Keratinocyte (primary cell): ENCODE results near the gene BBS1. TPM values are rescaled to one million over a fixed set of nuclear protein-coding genes. Genes with fewer than 3 reads are reported as not detected.
"Not testable (repeated sequence)": the region's sequence is repeated elsewhere in the genome, so short reads cannot be mapped to it uniquely, and the experiment has no call there.

Experiments used
- DNase-seq: peaks from one replicate; pipeline ENCODE4 v3.0.0-alpha.2; 2011; ENCODE audit warnings: low read depth, missing footprints, low spot score
- FAIRE-seq: peaks from 2 replicates; lab custom pipeline; 2011; peaks lifted over from hg19 to GRCh38; lab: Jason Lieb, UNC
- H2AFZ ChIP-seq: 2 replicates; pipeline ENCODE4 v1.6.0; 2012; ENCODE audit warnings: low read length, control low read depth, inconsistent platforms; ENCODE audit not compliant: control insufficient read depth
- H3K27ac ChIP-seq: 2 replicates; pipeline ENCODE4 v1.5.1; 2011; ENCODE audit warnings: low read length; ENCODE audit not compliant: control insufficient read depth, insufficient read depth
- H3K27me3 ChIP-seq: 3 replicates; pipeline ENCODE4 v1.6.0; 2011; ENCODE audit warnings: low read length; ENCODE audit not compliant: control insufficient read depth, insufficient read depth; ENCODE audit errors: extremely low read depth
- H3K36me3 ChIP-seq, 2 experiments: 2 replicates in 1 of 2; 3 replicates in 1 of 2; pipeline ENCODE4 v1.5.1; 2011; ENCODE audit warnings: low read length in 2 of 2, mild to moderate bottlenecking in 1 of 2; ENCODE audit not compliant: control insufficient read depth in 2 of 2, insufficient read depth in 2 of 2; ENCODE audit errors: extremely low read depth in 1 of 2
- H3K4me1 ChIP-seq: 3 replicates; pipeline ENCODE4 v1.5.1; 2011; ENCODE audit warnings: low read length; ENCODE audit not compliant: control insufficient read depth, insufficient read depth; ENCODE audit errors: extremely low read depth
- H3K4me2 ChIP-seq: 3 replicates; pipeline ENCODE4 v1.6.0; 2011; ENCODE audit warnings: low read depth, low read length; ENCODE audit not compliant: control insufficient read depth, insufficient read depth; ENCODE audit errors: extremely low read depth
- H3K4me3 ChIP-seq, 3 experiments: fragments of 200-600 bp in 1 of 3; sonication (generic) in 1 of 3; 2 replicates in 2 of 3; 3 replicates in 1 of 3; pipeline ENCODE4 v1.5.1; 2011 to 2016; ENCODE audit warnings: low read length in 3 of 3, mild to moderate bottlenecking in 3 of 3, control low read depth in 2 of 3, inconsistent platforms in 1 of 3, low read depth in 1 of 3, mixed read lengths in 1 of 3, mixed run types in 1 of 3, moderate library complexity in 1 of 3; ENCODE audit not compliant: control insufficient read depth in 2 of 3, insufficient read depth in 2 of 3; ENCODE audit errors: extremely low read depth in 1 of 3
- H3K79me2 ChIP-seq: 2 replicates; pipeline ENCODE4 v1.6.0; 2012; ENCODE audit warnings: low read length; ENCODE audit not compliant: control insufficient read depth, insufficient read depth
- H3K9ac ChIP-seq: 3 replicates; pipeline ENCODE4 v1.6.0; 2011; ENCODE audit warnings: low read length; ENCODE audit not compliant: control insufficient read depth, insufficient read depth; ENCODE audit errors: extremely low read depth
- H3K9me1 ChIP-seq: 3 replicates; pipeline ENCODE4 v1.6.0; 2011; ENCODE audit warnings: low read length; ENCODE audit not compliant: control insufficient read depth, insufficient read depth; ENCODE audit errors: extremely low read depth
- H3K9me3 ChIP-seq: 2 replicates; pipeline ENCODE4 v1.5.1; 2012; ENCODE audit warnings: low read depth, low read length; ENCODE audit not compliant: control insufficient read depth
- H4K20me1 ChIP-seq: 3 replicates; pipeline ENCODE4 v1.6.0; 2011; ENCODE audit warnings: low read length; ENCODE audit not compliant: control insufficient read depth, insufficient read depth; ENCODE audit errors: extremely low read depth
- CTCF ChIP-seq, 3 experiments: IDR thresholded peaks in 1 of 3; conservative IDR thresholded peaks in 1 of 3; optimal IDR thresholded peaks in 1 of 3; 2 replicates in 2 of 3; 3 replicates in 1 of 3; pipeline versions ENCODE3 to v1.5.1; 2011; ENCODE audit warnings: low read length in 3 of 3, mild to moderate bottlenecking in 3 of 3, moderate library complexity in 2 of 3, control low read depth in 1 of 3, inconsistent platforms in 1 of 3; ENCODE audit not compliant: insufficient read depth in 2 of 3; ENCODE audit errors: extremely low read depth in 1 of 3
- EZH2 ChIP-seq: IDR thresholded peaks from one replicate; pipeline ENCODE4 v1.6.1; 2012; ENCODE audit warnings: inconsistent platforms, mild to moderate bottlenecking, low read length, moderate library complexity
- dilution Hi-C: fragments of 300-500 bp; cut with MboI; formaldehyde crosslinking; loops from one replicate; pipeline ENCODE4 v1.7.0; 2020; ENCODE audit warnings: low sequenced_read_pairs; ENCODE audit not compliant: extremely low pct_ligation_motif_present
- polyA plus RNA-seq, 5 experiments: library from polyadenylated mRNA; depleted of rRNA in 3 of 5; stranded (reverse) in 3 of 5; stranded (forward) in 1 of 5; unstranded in 1 of 5; fragments of >200 nt; gene quantifications; 1 replicate in 1 of 5; 2 replicates in 3 of 5; 3 replicates in 1 of 5; pipeline versions ENCODE4 v1.2.1 to v1.2.3, GENCODE V29; 2011 to 2012; ENCODE audit warnings: missing spikeins in 2 of 5, low read depth in 1 of 5, low replicate concordance in 1 of 5

Gene BBS1
- polyA plus RNA-seq, 1 donor (not counting 4 experiments of a cell fraction or from before 2014, with no cell fraction given), result 11.7 TPM

- dilution Hi-C loops, result no loop called here
- H3K27ac ChIP-seq, result no peak overlapping the region
These were observed 70.4 kb downstream of the BBS1 start for GRCh38 chr11:66580803-66581202.

GRCh38 chr11:66581261-66581660 is 70.8 kb downstream of the BBS1 start:
- H3K4me3 ChIP-seq, result no peak overlapping the region
- TF ChIP-seq EZH2, result no peak
- no peak for TF ChIP-seq CTCF (optimal IDR thresholded peaks at IDR 0.05 in 1 of 3, IDR thresholded peaks at IDR 0.05 in 1 of 3, conservative IDR thresholded peaks at IDR 0.05 in 1 of 3; ENCODE audit: extremely low read depth in 1 of 3, insufficient read depth in 2 of 3, low read length in 3 of 3)
- H4K20me1 ChIP-seq, result no peaks in the 10 kb centered on the region
- H3K9me1 ChIP-seq, result no peaks in the 10 kb centered on the region
- H3K4me2 ChIP-seq, result no peak overlapping the region
- H2AFZ ChIP-seq, result no peak overlapping the region
- FAIRE-seq (no peak), DNase-seq (no peak)
- H3K9me3 ChIP-seq, result no peaks in the 10 kb centered on the region
- no peaks in the 10 kb centered on the region for H3K79me2 ChIP-seq
- H3K36me3 ChIP-seq, result no peaks in the 10 kb centered on the region
- no peak overlapping the region for H3K27ac ChIP-seq
- H3K27me3 ChIP-seq, result no peaks in the 10 kb centered on the region
- no peaks in the 10 kb centered on the region for H3K4me1 ChIP-seq
- no peak overlapping the region for H3K9ac ChIP-seq
- dilution Hi-C loops, result no loop called here

More at GRCh38 chr11:66580803-66581202, 70.4 kb downstream of the BBS1 start:
- Histone ChIP-seq H3K79me2 (no peaks in the 10 kb centered on the region), H3K4me1 (no peaks in the 10 kb centered on the region), H3K4me2 (no peak overlapping the region), H2AFZ (no peak overlapping the region), H3K9ac (no peak overlapping the region), H3K36me3 (no peaks in the 10 kb centered on the region), H3K9me3 (no peaks in the 10 kb centered on the region), H4K20me1 (no peaks in the 10 kb centered on the region), H3K27me3 (no peaks in the 10 kb centered on the region), H3K4me3 (no peak overlapping the region), H3K9me1 (no peaks in the 10 kb centered on the region)
- TF ChIP-seq CTCF (optimal IDR thresholded peaks at IDR 0.05 in 1 of 3, IDR thresholded peaks at IDR 0.05 in 1 of 3, conservative IDR thresholded peaks at IDR 0.05 in 1 of 3; ENCODE audit: extremely low read depth in 1 of 3, insufficient read depth in 2 of 3, low read length in 3 of 3), result no peak
- no peak for TF ChIP-seq EZH2
- DNase-seq (no peak), FAIRE-seq (no peak)

DNA sequence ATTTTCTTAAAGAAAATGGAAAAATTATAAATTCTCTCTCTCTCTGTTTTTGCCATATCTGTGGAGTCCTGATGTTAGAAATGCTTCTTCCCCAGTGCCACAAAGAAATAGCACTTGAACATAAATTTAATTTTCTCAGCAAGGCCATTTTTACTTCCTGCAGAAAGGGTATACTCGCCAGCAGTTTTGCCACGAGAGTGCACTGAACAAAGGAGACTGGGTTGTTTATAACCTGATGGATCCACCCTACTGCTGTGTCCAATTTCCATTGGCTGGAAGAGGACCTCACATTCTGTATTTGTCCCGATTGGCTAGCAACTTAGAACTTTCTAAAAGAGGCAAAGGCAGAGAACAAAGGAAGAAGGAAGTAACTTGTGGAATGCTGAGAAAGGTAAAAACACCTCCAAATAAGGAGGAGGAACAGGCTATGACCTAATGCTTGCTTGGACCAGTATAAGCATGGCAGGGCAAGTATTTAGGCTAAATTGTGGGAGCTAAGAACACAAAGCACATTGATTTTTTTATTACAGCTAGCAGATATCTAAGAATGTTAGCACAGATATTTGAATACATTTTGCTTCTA is 72.2 kb downstream of the BBS1 start:
- H3K79me2 ChIP-seq, H3K9me3 ChIP-seq, H3K4me1 ChIP-seq, dilution Hi-C loops, H3K9ac ChIP-seq, H4K20me1 ChIP-seq, FAIRE-seq, H3K27me3 ChIP-seq, H3K9me1 ChIP-seq, H3K4me2 ChIP-seq, H3K27ac ChIP-seq, H3K4me3 ChIP-seq, H3K36me3 ChIP-seq, H2AFZ ChIP-seq, DNase-seq: not testable (repeated sequence)
